NCI-H748 (cell line): ENCODE results near the gene SMPD3.

Experiments
- DNase-seq: peaks from one replicate; lab custom pipeline; 2025; ENCODE audit not compliant: unreplicated experiment; lab: John Stamatoyannopoulos, UW

The SMPD3 gene

DNA sequence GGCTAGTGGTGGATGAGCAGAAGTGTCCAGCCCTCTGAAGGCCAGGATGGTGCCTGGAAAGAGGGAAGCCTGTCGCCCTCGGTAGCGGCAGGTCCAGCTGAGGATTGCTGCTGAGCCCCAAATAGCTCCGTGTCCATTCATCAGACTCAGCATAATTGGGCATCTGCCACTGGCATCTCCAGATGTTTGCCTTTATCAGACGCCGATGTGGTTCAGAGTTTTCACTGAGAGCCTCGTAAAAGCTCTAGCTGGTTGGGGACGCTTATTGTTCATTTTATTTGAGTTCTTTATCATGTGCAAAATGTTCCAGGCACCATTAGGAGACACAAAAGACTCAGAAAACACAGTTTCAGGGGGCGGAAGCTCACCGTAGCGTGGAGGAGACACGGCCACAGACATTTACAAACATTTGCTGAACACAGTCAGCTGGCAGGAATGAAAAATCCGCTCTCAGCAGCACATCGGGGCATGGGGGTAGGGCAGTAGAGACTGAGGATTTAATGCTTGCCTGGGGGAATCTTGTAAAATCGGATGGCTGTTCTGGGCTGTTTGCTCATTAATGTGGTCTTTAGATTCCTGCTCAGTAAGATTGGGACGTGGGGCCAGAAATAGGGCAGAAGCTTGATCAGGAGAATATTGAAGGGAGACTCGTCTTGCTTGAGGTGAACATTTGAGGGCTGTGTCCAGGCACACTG lies 41.7 kb downstream of the SMPD3 start:
- DNase-seq = peak; percentile 54

- DNase-seq = no peak
These were observed 43.5 kb downstream of the SMPD3 start for GRCh38 chr16:68404736-68405345.

- DNase-seq = no peak
These were observed 44.6 kb downstream of the SMPD3 start for GRCh38 chr16:68403704-68404103.

- DNase-seq = no peak
These were observed 45.1 kb downstream of the SMPD3 start for GRCh38 chr16:68403177-68403576.

DNA sequence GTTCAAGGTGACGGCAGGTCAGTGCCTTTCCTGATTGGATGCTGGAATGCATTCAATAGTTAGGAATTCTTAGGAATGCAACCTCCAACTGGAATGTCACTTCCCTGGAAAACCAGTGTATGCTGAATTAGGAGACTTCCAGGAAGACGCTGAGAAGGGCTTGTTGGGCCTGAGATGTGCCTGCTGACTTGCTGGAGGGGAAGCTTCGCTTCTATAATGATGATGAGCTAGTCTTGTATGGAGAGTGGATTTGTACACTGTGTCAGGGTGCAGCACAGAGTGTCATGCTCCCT lies 45.6 kb downstream of the SMPD3 start:
- no peak for DNase-seq

DNA sequence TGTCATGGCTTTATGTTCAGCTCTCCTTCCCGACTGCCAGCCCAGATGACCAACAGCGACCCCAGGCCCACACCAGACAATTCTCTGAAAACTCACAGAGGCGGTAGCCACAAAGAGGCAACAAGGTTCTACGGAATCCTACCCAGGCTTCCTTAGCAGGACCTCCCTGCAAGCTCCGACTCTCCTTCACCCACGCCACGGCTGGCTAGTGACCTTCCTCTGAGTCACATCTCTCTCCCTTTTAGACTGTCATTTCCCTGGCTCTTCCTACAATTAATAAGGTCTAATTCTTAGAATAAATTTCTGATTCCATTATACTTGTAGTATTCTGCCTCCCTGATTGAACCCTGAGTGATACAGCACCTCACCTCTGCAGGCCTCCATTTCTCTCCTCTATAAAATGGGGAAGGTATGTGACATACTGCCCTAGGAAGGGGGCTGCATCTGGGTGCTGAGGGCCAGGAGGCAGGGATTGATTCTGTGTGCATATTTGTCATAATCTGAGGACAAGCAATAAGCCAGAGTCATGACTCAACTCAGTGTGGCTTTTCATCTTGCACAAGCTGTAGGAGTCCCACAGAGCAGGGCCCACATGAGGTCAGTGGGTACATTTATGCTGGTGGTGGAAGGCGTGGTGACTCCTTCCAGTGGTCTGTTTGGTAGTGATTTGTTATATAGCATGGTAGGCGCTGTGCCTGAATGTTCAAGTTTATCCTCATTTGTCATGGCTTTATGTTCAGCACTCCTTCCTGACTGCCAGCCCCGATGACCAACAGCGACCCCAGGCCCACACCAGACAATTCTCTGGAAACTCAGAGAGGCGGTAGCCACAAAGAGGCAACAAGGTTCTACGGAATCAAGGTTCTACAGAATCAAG lies 46.2 kb downstream of the SMPD3 start:
- no peak for DNase-seq

DNA sequence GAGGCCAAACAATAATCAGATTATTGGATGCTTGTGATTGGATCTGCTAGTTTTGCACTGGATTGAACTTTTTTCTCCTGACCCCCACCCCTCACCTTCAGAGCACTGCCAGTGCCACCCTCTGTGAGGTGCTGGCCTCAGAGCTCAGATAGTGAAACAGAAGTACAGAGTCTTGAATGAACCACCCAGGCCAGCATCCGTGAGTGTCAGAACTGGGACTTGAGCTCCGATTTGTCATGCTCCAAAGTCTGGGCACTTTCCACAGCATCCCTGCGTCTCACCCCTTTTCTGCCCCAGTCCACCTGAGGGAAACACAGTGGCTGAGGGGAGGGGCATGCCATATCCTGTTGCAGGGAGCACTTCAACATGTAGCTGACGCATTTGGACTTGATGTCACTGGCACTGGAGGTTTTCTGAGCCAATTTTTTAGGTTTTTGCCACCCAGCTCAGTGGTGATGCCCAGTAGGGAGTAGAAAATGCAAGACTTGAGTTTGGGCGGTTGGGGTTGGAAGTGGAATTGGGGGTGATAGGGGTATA lies 47.3 kb downstream of the SMPD3 start:
- no peak for DNase-seq

- no peak for DNase-seq
These were observed 48.0 kb downstream of the SMPD3 start for GRCh38 chr16:68400083-68400923.

- DNase-seq = no peak
These were observed 48.9 kb downstream of the SMPD3 start for GRCh38 chr16:68399456-68399855.

DNA sequence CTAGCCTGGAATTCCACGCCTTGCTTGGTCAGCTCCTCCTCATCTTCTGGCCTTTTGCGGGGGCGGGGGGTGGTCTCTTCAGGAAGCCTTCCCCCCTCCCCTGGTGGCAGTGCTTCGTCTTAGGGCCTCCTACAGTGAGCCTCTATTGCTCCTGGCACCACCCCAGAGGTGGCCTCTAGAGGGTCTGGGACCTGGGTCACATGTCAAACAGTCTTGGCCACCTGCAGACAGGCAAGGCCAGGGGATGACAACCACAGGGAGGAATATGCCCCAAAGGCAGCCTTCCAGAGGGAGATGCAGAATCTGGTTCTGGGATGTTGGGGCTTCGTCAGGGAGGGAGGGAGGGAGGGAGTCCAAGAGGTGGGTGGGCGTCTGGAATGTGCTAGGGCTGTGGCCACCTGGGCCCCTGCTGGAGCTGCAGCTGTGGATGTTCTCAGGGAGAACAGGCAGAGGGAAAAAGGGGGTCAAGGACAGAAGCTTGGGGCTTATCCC lies 50.6 kb downstream of the SMPD3 start:
- no peak for DNase-seq

DNA sequence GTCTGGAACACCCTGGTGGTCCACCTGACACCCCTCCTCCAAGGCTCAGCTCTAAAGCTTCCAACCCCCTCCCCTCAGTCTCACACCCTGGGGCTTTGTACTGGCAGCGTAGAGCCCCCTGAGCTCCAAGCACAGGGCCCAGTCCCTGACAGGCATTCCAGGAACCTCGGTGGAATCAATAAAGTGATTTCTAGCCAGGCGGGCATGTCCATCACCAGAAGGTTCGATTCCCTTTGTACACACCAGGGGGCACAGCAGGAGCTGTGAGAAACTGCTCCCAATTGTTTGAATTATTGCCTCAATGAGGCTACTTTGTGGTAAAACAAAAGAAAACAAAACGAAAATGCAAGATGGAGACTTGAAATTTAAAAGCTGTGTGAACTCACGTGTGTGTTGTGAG lies 51.8 kb downstream of the SMPD3 start:
- DNase-seq = peak; percentile 7

- DNase-seq = no peak
These were observed 52.5 kb downstream of the SMPD3 start for GRCh38 chr16:68395815-68396214.

DNA sequence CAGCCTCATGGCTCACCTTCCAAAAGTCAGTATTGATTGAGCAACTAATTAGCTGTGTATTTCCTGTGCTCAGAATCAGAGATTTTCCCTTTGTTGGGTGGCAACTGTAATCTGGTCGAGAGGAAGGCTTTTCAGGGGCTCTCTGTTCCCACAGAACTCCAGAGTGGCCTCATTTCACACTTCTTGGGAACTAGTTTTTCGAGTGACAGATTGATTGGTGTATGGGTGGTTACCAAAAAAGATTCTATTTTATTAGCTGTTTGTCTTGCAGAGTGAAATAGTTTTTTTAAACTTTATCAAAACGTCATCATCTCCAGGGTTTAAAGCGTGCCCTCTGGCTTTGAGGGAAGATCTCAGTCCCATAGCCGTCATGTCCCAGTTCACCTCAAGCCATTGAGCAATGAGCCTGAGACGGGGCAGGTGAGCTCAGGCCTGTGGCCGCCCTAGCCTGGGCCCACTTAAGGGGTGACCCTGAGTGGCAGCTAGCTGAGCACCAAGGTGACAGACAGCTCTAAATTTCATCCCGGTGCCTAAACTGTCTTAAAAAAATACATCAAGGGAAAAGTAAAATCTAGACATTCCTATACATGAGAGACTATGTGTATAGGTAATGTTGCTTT lies 53.0 kb downstream of the SMPD3 start:
- no peak for DNase-seq

DNA sequence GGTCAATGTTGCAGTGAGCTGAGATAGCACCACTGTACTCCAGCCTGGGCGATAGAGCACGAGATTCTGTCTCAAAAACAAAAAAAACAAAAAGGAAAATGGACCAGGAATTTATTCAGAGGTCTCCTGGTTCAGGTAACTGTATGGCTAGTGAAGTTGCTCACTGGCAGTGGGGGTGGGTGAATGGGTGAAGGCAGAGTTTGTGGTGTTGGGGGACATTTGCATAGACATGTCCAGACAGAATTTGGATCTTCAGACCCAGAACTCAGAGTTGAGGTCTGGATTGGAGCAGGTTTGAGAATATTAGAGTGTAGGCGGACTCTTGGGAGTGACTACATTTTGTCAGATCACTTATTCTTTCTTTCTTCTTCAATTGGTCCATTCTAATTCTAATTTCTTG lies 55.0 kb downstream of the SMPD3 start:
- no peak for DNase-seq

- DNase-seq = no peak
These were observed 58.4 kb downstream of the SMPD3 start for GRCh38 chr16:68389750-68390371.

DNA sequence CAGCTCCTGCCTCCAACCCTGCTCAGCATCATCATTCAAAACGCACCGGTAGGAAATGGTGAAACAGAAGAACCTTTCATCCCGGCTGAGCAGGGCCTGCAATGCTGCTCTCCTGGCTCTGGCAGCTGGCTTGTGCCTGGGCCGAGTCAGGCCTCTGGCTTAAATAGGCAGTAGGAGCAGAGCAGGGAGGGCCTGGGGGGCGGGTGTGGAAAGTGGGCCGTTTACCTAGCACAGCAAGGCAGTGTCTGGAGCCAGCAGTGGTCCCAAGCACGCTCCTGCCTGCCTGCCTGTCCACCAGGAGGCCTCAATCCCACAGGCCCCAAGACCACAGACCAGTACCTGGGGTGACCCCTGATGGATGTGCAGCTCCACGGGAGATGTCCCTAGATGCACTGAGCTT lies 59.3 kb downstream of the SMPD3 start:
- DNase-seq = no peak

- no peak for DNase-seq
These were observed 60.2 kb downstream of the SMPD3 start for GRCh38 chr16:68388124-68388523.

- DNase-seq = no peak
These were observed 61.0 kb downstream of the SMPD3 start for GRCh38 chr16:68387301-68387700.

- peak; percentile 11 for DNase-seq
These were observed 61.7 kb downstream of the SMPD3 start for GRCh38 chr16:68386628-68387027.

GRCh38 chr16:68385371-68385770 lies 62.9 kb downstream of the SMPD3 start:
- no peak for DNase-seq
